Stimulated activated CD8-positive, alpha-beta memory T cell treated with anti-CD3 and anti-CD28 coated beads, Interleukin-4, amount 100 ng/mL, for 4 hours (primary cell): ENCODE data around the gene ZFYVE16.
"Not testable (repeated sequence)": the region's sequence is repeated elsewhere in the genome, so short reads cannot be mapped to it uniquely, and the experiment has no call there.

ENCODE experiments used
- DNase-seq, 2 donors: peaks; one replicate each; pipeline ENCODE4 v3.0.0-alpha.2; 2020; ENCODE audit warnings: low read depth in 2 of 2, low spot score in 1 of 2

ZFYVE16 gene

DNA sequence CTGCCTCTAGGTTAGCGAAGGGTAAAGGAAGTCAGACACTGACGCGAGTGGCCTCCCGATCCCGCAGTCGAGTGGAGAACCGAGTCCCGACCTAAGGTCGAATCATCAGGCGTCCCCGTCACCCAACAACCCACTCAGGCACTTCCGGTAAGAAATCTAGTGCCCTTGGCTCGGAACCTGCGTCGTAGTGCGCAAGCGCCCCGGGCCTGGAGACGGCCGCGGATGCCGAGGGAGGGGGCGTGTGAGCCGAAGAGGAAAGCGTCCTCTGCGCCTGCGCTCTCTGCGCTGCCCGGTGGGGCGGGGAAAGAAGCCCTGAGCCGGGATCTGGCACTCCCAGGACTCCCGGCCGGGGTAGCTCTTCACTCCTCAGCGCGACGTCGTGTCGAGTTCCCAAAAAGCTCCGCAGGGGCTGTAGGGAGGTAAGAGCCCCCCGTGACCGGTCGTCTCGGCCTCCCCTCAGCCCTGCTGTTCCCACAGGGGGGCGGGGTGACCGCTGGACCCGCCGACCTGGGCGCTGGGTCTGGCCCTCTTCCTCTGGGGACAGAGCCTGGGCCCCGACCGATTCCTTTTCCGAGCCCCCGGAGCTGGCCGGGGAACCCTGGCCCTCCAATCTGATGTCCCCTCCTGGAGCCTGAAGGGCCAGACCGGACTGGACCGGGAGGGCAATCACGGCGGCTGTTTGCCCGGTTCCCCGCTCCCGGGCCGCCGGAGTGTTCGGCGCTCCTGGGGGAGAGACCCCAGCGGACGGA lies at the start of gene ZFYVE16:
TSS of gene ZFYVE16 (plus strand) at position 330 of the 749 bp plus-strand sequence. CDS start 26,084 bp downstream, outside the sequence.
- DNase-seq = peak; percentile 89 to 92

DNA sequence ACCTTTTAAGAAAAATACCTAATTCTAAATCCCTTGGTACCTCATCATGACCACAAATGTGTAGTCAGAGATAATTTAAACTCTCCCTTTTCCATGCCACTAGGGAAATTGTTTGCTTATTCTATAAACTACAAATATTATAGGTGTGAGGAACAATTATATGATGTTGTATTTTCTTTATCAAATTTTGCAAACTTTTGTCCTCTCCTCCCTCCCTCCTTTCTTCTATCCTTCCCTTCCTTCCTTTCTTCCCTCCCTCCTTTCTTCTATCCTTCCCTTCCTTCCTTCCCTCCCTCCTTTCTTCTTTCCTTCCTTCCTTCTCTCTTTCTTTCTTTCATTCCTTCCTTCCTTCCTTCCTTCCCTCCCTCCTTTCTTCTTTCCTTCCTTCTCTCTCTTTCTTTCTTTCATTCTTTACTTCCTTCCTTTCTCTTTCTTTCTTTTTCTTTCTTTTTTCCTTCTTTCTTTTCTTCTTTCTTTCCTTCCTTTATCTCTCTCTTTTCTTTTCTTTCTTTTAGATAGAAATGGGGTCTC lies 46.9 kb upstream of the ZFYVE16 start:
- no peak for DNase-seq

DNA sequence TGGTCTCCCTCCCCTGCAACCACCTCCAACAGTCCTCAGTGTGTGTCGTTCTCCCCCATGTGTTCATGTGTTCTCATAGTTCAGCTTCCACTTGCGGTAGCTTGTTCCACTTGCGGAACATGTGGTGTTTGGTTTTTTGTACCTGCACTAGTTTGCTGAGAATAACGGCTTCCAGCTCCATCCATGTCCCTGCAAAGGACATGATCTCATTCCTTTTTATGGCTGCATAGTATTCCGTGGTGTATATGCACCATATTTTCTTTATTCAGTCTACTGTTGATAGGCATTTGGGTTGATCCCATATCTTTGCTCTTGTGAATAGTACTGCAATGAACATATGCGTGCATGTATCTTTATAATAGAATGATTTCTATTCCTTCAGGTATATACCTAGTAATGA lies 43.0 kb upstream of the ZFYVE16 start:
- no peak for DNase-seq

DNA sequence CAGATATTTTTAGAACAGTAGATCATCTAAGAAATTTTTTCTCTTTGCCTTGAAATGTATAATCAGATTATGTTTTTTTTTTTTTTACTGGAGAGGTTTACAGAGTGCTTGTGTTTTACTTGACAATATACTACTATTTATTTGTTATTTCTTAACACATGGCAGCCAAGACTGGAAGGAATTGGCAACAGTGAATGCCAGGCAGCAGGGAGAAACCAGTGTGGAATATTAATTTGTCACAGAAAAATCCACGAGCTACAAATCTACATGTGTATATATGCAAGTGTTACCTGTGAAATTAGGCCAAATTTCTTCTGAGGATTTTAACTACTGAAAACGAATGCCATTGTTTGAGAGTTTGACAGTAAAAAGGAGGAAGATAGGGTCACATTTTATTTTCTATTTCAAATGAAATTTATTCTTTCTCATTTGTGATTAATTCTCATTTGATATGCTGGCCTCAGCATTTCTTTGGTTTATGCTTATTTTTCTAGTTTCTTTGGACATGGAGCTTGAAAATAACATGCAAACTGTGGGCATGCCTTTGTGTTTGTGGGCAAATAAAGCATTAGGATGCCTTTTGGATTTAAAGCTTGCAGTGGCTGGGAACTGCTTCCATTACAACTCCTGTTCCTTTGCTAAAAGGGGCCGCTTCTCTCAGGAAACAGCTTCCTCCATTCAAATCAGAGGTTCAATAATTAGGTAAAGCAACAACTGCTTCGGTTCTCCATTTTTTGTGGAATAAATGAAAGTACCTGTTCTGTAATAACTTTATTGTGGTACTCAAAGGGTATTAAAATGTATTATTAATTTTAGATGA lies 39.0 kb upstream of the ZFYVE16 start:
- DNase-seq = no peak

DNA sequence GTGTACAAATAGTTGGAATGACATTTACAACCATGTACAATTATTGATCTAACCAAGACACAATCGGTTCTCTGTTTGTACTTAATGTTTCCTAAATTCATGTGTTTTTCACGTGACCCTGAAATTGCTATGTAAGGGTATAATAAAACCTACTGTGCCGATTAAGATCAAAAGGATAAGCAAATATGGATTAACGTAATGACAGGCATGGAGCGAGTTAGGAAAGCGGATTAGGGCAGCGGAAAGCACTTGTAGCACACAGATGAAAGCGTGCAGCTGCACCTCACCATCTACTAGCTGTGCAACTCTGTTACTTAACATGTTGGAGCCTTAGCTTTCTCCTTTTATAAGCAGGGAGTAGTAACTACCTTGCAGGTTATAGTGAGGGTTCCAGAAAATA lies 38.3 kb upstream of the ZFYVE16 start:
- DNase-seq = no peak

DNA sequence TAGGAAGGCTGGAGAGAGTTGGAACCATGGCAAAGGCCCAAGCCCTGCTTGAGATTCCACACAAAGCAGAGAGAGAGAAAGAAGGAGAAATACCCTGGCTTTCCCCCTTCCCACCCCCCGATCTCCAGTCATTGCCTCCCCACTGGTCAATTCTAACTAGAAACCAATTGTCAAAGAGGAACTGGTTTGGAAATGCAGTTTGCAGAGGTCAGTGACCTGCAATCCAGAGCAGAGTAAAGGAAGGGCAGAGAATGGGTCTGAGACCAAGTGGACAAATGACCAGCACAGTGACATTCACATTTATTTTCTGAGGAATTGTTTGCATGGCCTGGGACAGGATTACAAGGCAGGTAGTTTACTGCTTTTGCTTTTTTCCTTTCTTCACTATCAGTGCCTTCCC lies 37.5 kb upstream of the ZFYVE16 start:
- no peak for DNase-seq

DNA sequence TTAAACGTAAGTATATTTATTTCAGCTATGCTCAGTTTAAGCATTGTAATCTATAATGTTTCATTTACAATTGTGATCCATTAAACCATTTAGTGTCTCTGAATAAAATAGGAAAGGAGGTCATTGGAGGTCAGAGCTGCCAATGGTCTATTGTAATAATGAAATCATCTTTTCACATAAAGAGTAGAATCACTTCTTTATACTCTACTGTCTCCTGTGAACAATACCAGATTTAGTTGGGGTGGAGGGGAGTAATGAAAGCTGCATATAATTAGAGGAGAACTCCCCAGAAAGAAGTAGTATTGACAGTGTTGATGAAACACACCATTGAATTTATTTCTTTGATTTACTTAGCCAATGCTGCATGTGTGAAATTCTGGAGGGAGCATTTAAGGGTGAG lies 35.1 kb upstream of the ZFYVE16 start:
- DNase-seq = no peak

DNA sequence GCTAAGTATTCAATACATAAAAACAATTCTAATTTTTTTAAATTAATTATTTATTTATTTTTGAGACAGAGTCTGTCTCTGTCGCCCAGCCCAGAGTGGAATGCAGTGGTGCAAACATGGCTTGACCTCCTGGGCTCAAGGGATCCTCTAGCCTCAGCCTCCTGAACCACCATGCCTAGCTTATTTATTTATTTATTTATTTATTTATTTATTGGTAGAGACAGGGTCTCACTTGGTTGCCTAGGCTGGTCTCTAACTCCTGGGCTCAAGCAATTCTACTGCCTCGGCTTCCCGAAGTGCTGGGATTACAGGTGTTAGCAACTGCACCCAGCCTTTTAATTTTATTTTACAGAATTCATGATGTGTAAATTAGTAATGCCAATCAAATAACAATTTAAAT lies 33.7 kb upstream of the ZFYVE16 start:
- DNase-seq = no peak

DNA sequence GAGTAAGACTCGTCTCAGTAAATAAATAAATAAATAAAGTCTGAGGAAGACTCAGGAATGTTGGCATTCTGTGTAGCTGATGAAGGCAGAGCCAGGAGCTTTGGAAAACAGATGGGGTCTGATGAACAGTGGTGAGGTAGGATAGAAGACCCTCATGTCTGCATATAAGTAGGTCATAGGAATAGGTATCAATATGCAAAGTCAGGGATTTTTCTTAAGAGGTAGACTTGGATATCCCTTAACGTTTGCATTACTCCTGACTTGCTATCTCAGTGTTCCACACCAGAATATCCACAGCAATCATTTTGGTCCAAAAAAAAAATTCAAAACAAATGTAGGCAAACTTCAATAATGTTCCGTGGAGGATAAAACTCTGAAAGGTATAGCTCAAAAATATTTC lies 31.3 kb upstream of the ZFYVE16 start:
- no peak for DNase-seq

DNA sequence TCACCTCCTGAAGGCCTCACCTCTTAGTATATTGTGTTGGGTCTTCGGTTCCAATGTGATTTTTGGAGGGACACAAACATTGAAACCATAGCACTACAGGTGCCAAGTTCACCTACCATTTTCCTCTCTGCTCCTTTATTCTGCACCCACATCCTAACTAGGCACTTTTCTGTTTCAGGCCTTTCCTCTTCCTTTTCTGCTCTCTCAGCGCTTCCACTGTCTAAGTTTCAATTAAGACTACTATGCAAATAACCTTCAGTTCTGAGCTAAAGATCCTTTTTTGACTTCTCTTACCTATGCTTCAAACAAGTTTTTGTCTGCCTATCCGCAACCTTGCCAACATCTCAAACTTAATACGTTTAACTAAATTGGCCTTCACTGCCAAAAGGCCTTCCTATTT lies 25.4 kb upstream of the ZFYVE16 start:
- DNase-seq = no peak

DNA sequence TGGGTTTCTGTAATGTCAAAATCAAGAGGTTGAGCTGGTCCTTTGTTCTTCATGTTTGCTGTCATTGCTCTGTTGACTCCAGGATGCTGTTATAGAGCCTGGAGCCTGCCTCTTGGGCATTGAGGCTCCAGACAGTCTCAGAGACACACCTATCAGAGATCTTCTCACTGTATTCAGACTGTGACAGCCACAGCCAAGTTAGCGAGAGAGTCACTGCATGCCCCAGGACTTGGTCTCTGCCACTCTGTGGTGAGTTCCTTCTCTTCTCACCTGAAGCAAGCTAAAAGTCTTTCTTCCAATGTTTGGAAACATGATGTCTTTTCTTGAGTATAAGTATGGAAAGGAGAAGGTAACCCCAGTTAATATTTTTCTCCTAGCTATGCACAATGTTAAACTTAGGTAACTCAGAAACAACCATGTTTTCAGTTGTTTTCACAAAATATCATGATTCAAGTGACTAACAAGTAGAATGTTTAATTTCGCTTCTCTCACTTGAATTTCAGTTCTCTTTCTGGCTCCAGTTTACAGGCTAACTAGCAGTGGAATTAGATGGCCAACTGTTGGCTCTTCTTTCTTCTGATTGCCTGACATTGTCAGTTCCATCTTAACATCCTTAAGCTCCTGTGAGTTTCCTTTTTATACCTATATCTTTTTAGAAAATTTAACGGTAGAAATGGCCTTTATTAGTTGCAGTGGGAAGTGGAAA lies 20.6 kb upstream of the ZFYVE16 start:
- no peak for DNase-seq

DNA sequence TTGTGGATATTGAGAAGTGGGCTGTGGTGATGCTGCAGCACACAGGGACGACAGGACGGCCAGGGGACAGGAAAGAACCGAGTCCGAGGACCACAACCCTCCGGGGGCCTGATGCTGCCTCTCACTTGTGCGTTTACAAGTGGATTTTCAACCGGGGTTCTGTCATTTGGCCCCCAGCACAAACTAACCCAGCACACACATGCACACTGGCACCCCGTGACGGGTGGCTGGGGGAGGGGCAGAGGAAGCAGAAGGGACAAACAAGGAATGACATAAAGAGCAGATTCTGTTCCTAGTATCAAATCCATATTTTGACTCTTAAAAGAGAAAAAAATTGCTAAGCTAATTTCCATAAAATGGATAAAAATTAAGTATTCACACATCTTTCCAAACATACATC lies 18.3 kb upstream of the ZFYVE16 start:
- DNase-seq = no peak

DNA sequence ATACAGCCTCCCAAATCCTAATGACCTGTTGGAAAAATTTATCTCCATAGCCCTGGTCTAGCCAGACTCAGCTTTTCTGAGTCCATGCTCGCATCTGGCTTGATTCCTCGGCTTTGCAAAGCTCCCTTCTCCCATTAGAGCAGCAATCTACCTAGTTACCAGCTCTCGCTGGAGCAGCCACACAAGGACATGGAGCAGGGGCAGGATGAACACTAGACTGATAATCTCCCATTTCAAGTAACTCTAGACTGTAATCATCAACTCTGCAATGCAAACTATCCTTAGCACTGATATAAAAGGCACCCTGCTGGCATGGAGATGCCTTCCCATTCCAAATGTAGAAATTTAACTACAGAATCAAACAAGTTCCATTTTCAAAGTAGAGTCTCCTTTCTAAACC lies 17.5 kb upstream of the ZFYVE16 start:
- not testable (repeated sequence) for DNase-seq

DNA sequence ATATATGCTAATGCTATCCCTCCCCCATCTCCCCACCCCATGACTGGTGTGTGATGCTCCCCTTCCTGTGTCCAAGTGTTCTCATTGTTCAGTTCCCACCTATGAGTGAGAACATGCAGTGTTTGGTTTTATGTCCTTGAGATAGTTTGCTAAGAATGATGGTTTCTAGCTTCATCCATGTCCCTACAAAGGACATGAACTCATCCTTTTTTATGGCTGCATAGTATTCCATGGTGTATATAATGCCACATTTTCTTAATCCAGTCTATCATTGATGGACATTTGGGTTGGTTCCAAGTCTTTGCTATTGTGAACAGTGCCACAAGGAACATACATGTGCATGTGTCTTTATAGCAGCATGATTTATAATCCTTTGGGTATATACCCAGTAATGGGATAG lies 16.6 kb upstream of the ZFYVE16 start:
- DNase-seq = not testable (repeated sequence)

DNA sequence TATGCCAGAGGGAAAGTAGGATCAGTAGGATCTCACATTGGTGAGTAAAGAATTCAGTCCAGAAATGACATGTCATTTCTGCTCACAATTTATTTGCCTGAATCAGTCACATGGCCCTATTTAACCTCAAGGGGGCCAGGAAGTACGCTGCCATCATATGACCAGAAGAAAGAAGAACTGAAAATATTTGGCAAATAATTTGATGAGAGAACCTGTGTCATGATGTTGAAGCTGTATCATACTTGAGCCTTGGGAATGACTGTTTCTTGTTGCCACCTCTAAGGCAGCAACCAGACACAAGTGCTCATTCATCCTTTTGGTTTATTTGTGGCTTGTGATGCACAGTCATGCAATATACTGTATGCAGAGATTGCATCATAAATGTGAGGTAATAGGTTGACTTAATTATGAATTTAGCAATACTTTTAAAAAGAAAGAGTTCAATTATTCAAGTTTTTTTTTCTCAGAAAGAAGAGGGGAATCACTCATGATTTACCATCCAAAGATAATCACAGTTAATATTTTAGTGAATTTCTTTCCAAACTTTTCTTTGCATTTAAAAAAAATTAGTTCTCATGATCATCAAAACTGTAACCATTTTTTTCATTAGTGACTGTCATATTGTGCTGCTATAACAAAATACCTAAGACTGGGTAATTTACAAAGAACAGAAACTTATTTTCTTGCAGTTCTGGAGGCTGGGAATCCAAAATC lies 8.2 kb upstream of the ZFYVE16 start:
- DNase-seq = no peak

DNA sequence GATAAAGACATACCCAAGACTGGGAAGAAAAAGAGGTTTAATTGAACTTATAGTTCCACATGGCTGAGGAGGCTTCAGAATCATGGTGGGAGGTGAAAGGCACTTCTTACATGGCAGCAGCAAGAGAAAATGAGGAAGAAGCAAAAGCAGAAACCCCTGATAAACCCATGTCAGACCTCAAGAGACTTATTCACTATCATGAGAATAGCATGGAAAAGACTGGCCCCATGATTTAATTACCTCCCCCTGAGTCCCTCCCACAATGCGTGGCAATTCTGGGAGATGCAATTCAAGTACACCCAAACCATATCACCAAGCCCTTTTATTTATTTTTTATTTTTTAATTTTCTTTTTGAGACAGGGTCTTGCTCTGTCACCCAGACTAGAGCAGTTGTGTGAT lies 7.5 kb upstream of the ZFYVE16 start:
- DNase-seq = not testable (repeated sequence)

DNA sequence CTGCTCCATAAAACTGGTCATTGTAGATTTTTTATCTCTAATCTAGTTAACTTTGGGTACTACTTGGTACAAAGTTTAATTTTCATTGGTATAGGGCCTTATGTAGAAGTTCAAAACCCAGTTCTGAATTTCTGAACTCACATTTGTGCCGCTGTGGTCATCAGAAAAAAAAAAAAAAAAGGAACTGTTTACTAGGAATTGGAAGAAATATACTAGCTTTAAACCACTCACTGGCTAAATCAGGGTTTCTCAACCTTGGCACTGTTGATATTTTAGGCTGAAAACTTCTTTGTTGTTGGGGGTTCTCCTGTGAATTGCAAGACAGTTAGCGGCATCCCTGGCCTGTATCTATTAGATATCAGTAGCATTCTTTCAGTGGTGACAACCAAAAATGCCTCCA lies 4.1 kb upstream of the ZFYVE16 start:
- no peak for DNase-seq

DNA sequence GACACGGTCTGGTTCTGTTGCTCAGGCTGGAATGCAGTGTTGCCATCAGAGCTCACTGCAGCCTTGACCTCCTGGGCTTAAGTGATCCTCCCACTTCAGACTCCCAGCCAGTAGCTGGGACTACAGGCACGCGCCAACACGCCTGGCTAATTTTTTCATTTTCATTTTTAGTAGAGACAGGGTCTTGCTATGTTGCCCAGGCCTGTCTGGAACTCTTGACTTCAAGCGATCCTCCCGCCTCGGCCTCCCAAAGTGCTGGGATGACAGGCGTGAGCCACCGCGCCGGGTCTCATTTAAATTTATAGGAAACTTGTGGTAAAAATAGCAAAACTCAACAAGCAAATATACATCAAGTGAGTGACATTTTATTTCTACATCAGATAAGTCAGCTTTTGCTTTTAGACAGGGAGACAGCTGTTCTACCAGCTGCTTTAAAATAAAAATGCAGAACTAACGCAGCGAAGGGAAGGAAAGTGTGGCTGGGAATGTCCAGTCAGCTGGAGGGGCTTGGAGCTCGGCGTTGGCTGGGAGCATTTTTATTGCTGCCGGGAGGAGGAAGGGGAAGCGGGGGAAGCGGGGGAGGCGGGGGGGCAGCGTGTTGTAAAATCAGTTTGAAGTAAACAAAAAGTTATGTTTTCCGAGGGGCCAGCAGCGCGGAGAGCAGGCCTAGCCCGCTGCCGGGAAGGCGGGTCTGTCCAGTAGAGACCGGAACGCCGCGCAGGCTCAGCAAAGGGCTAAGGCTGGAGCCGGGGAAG lies 707 bp upstream of the ZFYVE16 start:
- no peak for DNase-seq

DNA sequence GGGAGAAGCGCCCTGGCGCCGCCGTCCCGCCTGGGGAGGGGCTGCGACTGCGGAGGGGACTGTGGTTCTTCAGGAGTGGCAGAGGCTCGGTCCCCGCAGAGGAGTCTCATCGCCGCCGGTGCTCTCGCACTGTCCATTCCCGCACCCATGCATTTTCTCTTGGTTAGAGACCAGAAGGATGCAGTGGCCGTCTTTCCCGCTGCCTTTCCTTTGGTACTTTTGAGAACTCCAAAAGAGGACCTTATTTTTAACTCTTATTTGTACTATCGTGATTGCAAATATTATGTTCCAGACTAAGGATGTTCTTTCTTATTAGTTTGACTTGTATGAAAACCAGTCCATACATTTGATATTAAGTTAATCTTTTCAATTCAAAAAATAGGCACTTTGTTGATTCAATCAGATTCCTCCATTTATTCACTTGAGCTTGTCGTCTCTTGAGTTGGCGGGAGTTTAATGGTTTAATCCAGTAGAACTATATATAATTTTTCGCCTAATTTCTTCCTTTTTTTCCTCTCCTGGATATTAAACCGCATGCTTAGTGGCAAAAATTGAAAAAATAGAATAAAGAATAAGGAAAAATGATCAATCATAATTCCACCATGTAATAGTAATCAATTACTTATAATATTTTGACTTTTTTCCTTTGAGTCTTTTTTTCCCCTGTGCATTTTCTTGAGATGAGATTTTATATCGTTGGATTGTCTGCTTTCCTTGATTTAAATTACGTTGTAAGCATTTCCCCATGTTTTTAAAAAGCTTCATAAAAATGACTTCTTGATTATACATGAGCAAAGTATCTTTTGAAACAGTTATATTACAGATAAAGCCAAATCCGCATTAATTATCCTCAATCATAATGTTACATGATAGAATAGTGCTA lies 861 bp downstream of the ZFYVE16 start:
- no peak for DNase-seq
